ENCODE measurements around the gene EXOC6.

Gene EXOC6

DNA sequence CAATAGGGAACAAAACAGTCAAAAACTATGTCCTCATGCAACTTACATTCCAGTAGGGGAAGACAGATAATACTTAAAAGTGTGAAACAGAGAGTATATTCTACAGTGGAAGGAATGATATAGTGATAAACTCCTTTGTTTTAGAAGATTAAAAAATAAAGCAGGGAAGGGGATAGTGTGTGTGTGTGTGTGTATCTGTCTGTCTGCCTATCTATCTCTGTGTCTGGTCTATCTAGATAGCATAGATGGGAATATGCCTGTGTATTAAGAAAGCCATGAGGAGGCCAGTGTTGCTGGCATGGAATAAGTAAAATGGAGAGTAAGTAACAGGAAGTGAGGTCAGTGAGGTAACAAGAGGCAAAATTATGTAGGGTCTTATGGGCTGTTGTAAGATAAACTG, 42.2 kb downstream of the EXOC6 start:
- Mint-ChIP-seq H3K27ac (no peak overlapping the region), H3K4me3 (no peak overlapping the region), H3K36me3 (ENCODE audit: low read depth) (no peaks in the 10 kb centered on the region), H3K4me1 (peaks cover 6% of the 10 kb centered on the region), H3K27me3 (ENCODE audit: low read depth, poor library complexity) (no peaks in the 10 kb centered on the region), H3K9me3 (no peaks in the 10 kb centered on the region)
- no peak for DNase-seq
- TF ChIP-seq, protein P1, sequence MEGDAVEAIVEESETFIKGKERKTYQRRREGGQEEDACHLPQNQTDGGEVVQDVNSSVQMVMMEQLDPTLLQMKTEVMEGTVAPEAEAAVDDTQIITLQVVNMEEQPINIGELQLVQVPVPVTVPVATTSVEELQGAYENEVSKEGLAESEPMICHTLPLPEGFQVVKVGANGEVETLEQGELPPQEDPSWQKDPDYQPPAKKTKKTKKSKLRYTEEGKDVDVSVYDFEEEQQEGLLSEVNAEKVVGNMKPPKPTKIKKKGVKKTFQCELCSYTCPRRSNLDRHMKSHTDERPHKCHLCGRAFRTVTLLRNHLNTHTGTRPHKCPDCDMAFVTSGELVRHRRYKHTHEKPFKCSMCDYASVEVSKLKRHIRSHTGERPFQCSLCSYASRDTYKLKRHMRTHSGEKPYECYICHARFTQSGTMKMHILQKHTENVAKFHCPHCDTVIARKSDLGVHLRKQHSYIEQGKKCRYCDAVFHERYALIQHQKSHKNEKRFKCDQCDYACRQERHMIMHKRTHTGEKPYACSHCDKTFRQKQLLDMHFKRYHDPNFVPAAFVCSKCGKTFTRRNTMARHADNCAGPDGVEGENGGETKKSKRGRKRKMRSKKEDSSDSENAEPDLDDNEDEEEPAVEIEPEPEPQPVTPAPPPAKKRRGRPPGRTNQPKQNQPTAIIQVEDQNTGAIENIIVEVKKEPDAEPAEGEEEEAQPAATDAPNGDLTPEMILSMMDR (IDR thresholded peaks at IDR 0.05): no peak

GRCh38 chr10:92891885-92892690, 43.8 kb downstream of the EXOC6 start:
- TF ChIP-seq, protein P1 (IDR thresholded peaks at IDR 0.05): no peak
- no peak for DNase-seq
- Mint-ChIP-seq H3K36me3 (ENCODE audit: low read depth) (no peaks in the 10 kb centered on the region), H3K4me3 (no peak overlapping the region), H3K4me1 (no peaks in the 10 kb centered on the region), H3K27ac (peak overlapping the region; percentile 43), H3K27me3 (ENCODE audit: low read depth, poor library complexity) (no peaks in the 10 kb centered on the region), H3K9me3 (no peaks in the 10 kb centered on the region)

- Mint-ChIP-seq H3K4me3 (no peak overlapping the region), H3K27ac (no peak overlapping the region), H3K27me3 (ENCODE audit: low read depth, poor library complexity) (no peaks in the 10 kb centered on the region), H3K9me3 (no peaks in the 10 kb centered on the region), H3K4me1 (no peaks in the 10 kb centered on the region), H3K36me3 (ENCODE audit: low read depth) (no peaks in the 10 kb centered on the region)
- no peak for DNase-seq
- TF ChIP-seq, protein P1 (IDR thresholded peaks at IDR 0.05): no peak
Measured at GRCh38 chr10:92892691-92893054, 44.4 kb downstream of the EXOC6 start.

GRCh38 chr10:92894081-92894655, 45.8 kb downstream of the EXOC6 start:
- TF ChIP-seq, protein P1 (IDR thresholded peaks at IDR 0.05): no peak

DNA sequence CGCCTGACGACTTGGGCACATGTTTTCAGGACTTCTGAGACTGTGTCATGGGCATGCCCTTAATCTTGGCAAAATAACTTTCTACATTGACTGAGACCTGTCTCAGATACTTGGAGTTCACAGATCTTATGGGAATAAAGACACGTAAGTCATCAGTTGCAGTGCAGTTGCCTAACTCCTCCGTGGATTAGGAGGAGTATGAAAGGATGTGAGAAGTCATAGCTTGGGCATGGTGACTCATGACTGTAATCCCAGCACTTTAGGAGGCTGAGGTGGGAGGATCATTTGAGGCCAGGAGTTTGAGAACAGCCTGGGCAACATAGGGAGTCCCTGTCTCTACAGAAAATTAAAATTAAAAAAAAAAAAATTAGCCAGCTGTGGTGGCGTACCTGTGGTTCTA, 49.6 kb downstream of the EXOC6 start:
- H3K4me3 Mint-ChIP-seq: no peak overlapping the region
- H3K27ac Mint-ChIP-seq: no peak overlapping the region
- H3K4me1 Mint-ChIP-seq: no peaks in the 10 kb centered on the region
- H3K27me3 Mint-ChIP-seq (ENCODE audit: low read depth, poor library complexity): no peaks in the 10 kb centered on the region
- TF ChIP-seq, protein P1 (IDR thresholded peaks at IDR 0.05): no peak
- no peak for DNase-seq
- H3K9me3 Mint-ChIP-seq: no peaks in the 10 kb centered on the region
- no peaks in the 10 kb centered on the region for H3K36me3 Mint-ChIP-seq (ENCODE audit: low read depth)

More at GRCh38 chr10:92894081-92894655, 45.8 kb downstream of the EXOC6 start:
- DNase-seq: no peak
- H3K9me3 Mint-ChIP-seq: no peaks in the 10 kb centered on the region
- no peaks in the 10 kb centered on the region for H3K27me3 Mint-ChIP-seq (ENCODE audit: low read depth, poor library complexity)
- H3K4me3 Mint-ChIP-seq: no peak overlapping the region
- H3K36me3 Mint-ChIP-seq (ENCODE audit: low read depth): no peaks in the 10 kb centered on the region
- no peak overlapping the region for H3K27ac Mint-ChIP-seq
- H3K4me1 Mint-ChIP-seq: no peaks in the 10 kb centered on the region

DNA sequence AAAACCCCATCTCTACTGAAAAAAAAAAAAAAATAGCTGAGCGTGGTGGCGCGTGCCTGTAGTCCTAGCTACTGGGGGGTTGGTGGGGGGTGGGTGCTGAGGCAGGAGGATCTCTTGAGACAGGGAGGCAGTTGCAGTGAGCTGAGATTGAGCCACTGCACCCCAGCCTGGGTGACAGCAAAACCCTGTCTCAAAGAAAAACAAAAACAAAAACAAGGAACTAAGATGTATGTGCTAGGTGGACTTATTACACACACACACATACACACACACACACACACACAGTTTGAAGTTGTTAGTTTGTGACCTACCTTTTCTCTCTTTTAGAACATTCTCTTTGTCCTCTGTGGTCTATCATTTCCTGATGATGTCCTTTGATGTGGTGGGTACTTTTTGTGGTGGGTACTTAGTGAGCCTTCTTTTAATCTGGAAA, 53.5 kb downstream of the EXOC6 start:
- Mint-ChIP-seq H3K36me3 (ENCODE audit: low read depth) (peaks cover 16% of the 10 kb centered on the region), H3K27me3 (ENCODE audit: low read depth, poor library complexity) (peaks cover 3% of the 10 kb centered on the region), H3K4me3 (no peak overlapping the region), H3K9me3 (no peaks in the 10 kb centered on the region), H3K4me1 (no peaks in the 10 kb centered on the region), H3K27ac (no peak overlapping the region)
- TF ChIP-seq, protein P1 (IDR thresholded peaks at IDR 0.05): no peak
- no peak for DNase-seq
